Measurements from ENCODE around the gene EEPD1.

DNA sequence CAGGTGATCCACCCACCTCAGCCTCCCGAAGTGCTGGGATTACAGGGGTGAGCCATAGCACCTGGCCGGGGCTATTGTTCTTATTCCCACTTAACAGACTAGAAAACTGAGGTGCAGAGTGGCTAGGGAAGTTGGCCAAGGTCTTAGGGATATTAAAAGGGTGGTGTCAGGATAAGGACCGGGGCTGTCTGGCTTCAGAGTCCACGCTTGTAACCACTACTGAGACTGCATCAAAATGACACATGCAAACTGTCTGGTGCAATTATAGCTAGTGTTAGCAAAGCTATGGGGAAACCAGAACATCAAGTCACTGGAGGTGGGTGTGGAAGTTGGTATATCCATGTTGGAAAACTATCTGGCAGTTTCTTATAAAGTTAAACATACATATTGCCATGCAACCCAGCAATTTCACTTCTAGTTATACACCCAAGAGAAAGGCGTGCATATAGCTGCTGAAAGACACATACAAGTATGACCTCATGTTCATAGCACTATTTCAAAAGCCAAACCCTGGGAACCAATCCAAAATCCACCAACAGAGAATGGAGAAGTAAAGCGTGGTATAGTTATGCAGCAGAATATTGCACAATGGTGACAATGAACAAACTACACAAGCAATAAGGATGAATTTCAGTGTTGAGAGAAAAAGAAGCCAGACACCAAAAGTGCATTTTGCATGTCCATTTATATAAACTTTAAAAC is 33.9 kb upstream of the EEPD1 start:
- TF ChIP-seq CTCF (IDR thresholded peaks at IDR 0.05) = no peak
- no peak for TF ChIP-seq ZNF281 (CRISPR knock-in tag; IDR thresholded peaks at IDR 0.05)
- TF ChIP-seq, protein P1, sequence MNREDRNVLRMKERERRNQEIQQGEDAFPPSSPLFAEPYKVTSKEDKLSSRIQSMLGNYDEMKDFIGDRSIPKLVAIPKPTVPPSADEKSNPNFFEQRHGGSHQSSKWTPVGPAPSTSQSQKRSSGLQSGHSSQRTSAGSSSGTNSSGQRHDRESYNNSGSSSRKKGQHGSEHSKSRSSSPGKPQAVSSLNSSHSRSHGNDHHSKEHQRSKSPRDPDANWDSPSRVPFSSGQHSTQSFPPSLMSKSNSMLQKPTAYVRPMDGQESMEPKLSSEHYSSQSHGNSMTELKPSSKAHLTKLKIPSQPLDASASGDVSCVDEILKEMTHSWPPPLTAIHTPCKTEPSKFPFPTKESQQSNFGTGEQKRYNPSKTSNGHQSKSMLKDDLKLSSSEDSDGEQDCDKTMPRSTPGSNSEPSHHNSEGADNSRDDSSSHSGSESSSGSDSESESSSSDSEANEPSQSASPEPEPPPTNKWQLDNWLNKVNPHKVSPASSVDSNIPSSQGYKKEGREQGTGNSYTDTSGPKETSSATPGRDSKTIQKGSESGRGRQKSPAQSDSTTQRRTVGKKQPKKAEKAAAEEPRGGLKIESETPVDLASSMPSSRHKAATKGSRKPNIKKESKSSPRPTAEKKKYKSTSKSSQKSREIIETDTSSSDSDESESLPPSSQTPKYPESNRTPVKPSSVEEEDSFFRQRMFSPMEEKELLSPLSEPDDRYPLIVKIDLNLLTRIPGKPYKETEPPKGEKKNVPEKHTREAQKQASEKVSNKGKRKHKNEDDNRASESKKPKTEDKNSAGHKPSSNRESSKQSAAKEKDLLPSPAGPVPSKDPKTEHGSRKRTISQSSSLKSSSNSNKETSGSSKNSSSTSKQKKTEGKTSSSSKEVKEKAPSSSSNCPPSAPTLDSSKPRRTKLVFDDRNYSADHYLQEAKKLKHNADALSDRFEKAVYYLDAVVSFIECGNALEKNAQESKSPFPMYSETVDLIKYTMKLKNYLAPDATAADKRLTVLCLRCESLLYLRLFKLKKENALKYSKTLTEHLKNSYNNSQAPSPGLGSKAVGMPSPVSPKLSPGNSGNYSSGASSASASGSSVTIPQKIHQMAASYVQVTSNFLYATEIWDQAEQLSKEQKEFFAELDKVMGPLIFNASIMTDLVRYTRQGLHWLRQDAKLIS (CRISPR knock-in tag; IDR thresholded peaks at IDR 0.05; ENCODE audit: borderline replicate concordance) = no peak
- TF ChIP-seq, protein P2, sequence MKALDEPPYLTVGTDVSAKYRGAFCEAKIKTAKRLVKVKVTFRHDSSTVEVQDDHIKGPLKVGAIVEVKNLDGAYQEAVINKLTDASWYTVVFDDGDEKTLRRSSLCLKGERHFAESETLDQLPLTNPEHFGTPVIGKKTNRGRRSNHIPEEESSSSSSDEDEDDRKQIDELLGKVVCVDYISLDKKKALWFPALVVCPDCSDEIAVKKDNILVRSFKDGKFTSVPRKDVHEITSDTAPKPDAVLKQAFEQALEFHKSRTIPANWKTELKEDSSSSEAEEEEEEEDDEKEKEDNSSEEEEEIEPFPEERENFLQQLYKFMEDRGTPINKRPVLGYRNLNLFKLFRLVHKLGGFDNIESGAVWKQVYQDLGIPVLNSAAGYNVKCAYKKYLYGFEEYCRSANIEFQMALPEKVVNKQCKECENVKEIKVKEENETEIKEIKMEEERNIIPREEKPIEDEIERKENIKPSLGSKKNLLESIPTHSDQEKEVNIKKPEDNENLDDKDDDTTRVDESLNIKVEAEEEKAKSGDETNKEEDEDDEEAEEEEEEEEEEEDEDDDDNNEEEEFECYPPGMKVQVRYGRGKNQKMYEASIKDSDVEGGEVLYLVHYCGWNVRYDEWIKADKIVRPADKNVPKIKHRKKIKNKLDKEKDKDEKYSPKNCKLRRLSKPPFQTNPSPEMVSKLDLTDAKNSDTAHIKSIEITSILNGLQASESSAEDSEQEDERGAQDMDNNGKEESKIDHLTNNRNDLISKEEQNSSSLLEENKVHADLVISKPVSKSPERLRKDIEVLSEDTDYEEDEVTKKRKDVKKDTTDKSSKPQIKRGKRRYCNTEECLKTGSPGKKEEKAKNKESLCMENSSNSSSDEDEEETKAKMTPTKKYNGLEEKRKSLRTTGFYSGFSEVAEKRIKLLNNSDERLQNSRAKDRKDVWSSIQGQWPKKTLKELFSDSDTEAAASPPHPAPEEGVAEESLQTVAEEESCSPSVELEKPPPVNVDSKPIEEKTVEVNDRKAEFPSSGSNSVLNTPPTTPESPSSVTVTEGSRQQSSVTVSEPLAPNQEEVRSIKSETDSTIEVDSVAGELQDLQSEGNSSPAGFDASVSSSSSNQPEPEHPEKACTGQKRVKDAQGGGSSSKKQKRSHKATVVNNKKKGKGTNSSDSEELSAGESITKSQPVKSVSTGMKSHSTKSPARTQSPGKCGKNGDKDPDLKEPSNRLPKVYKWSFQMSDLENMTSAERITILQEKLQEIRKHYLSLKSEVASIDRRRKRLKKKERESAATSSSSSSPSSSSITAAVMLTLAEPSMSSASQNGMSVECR (CRISPR knock-in tag; IDR thresholded peaks at IDR 0.05; ENCODE audit: borderline replicate concordance) = no peak
- no peak for TF ChIP-seq ZNF396 (CRISPR knock-in tag; IDR thresholded peaks at IDR 0.05; ENCODE audit: borderline replicate concordance)
- no peak for TF ChIP-seq SP1 (CRISPR knock-in tag; conservative IDR thresholded peaks at IDR 0.05)
